ENCODE data around the gene CSNK2A2. TPM values are rescaled to one million over a fixed set of nuclear protein-coding genes. Genes with fewer than 3 reads are reported as not detected.

The CSNK2A2 gene
- total and polyA plus RNA-seq, 9 of the 15 experiments (the other 6 are each of a cell fraction or from before 2014, with no cell fraction given) = 20.8 to 109 (median 44.7) TPM

GRCh38 chr16:58109881-58110280, 88.0 kb downstream of the CSNK2A2 start (continued):
- TF ChIP-seq FOXM1 (IDR thresholded peaks at IDR 0.05; ENCODE audit: low read depth) (no peak), FOXM1 (CRISPR knock-in tag; IDR thresholded peaks at IDR 0.05; ENCODE audit: low read depth) (no peak), NCOA6 (IDR thresholded peaks at IDR 0.05) (no peak), ZNF609 (CRISPR knock-in tag; IDR thresholded peaks at IDR 0.05; ENCODE audit: borderline replicate concordance) (no peak), ZNF174 (CRISPR knock-in tag; IDR thresholded peaks at IDR 0.05) (no peak), CBX3 (IDR thresholded peaks at IDR 0.05; ENCODE audit: borderline replicate concordance in 1 of 2, low read length in 2 of 2) (no peak)

GRCh38 chr16:58109330-58109729, 88.6 kb downstream of the CSNK2A2 start:
- H3K4me3 ChIP-seq = no peak overlapping the region
- 34% methylated on average over 8 of the region's 8 CpGs for WGBS (ENCODE audit: insufficient coverage, low coverage, missing lambda C conversion rate)
- in situ Hi-C loops (cut with MboI) = no loop called here
- H3K27me3 ChIP-seq (ENCODE audit: control insufficient read depth in 2 of 2, insufficient read depth in 2 of 2, low read length in 2 of 2) = no peaks in the 10 kb centered on the region; a peak in 1 of 5 replicates
- ChIA-PET POLR2A (interaction anchor here (0.8 to 1.7 kb wide), 2 partner anchors 10 to 75 kb away, joined by 3 to 4 read pairs; no protein-coding TSS in a partner anchor), CTCF (ENCODE audit: low intra/inter-chr PET ratio) (no interaction called here)
- no peak overlapping the region for H3K9ac ChIP-seq (ENCODE audit: insufficient read depth in 1 of 2, low read depth in 2 of 2, low read length in 2 of 2)
- no TSS peak for BruUV-seq (replicated peaks)
- ATAC-seq (no peak), FAIRE-seq (no peak), DNase-seq (ENCODE audit: extremely low read depth in 1 of 4, low spot score in 3 of 4) (no peak)
- no peaks in the 10 kb centered on the region for H4K20me1 ChIP-seq (replicated peaks; ENCODE audit: control insufficient read depth, insufficient read depth, low read length)
- H3K79me2 ChIP-seq (ENCODE audit: control insufficient read depth, insufficient read depth, low read length) = no peaks in the 10 kb centered on the region
- H2AFZ ChIP-seq (ENCODE audit: low read depth, low read length) = no peak overlapping the region
- intact Hi-C loops (cut with micrococcal nuclease) = no loop called here
- H3K9me3 ChIP-seq (replicated peaks; ENCODE audit: control insufficient read depth, insufficient read depth, low read depth, low read length) = no peaks in the 10 kb centered on the region
- no peaks in the 10 kb centered on the region for H3K9me1 ChIP-seq (ENCODE audit: control insufficient read depth, insufficient read depth, low read length)
- H3K4me2 ChIP-seq (ENCODE audit: insufficient read depth, low read length) = no peak overlapping the region
- no peak overlapping the region for H3K27ac ChIP-seq (ENCODE audit: extremely low read depth, low read depth, low read length)
- H3K4me1 ChIP-seq (replicated peaks in 1 of 2; ENCODE audit: control insufficient read depth in 2 of 2, insufficient read depth in 2 of 2, low read length in 2 of 2) = no peaks in the 10 kb centered on the region; a peak in 1 of 5 replicates
- H3K36me3 ChIP-seq (ENCODE audit: control insufficient read depth, insufficient read depth, low read length) = peaks cover 17% of the 10 kb centered on the region
- TF ChIP-seq BRD9 (IDR thresholded peaks at IDR 0.05; ENCODE audit: low read depth, partially characterized antibody) (no peak), NR2F6 (CRISPR knock-in tag; IDR thresholded peaks at IDR 0.05) (no peak), KDM5B (IDR thresholded peaks at IDR 0.05; ENCODE audit: insufficient replicate concordance, low read depth, low read length) (no peak), ZNF699 (CRISPR knock-in tag; IDR thresholded peaks at IDR 0.05; ENCODE audit: insufficient replicate concordance) (no peak), CHD2 (IDR thresholded peaks at IDR 0.05; ENCODE audit: low read depth, low read length) (no peak), SIX5 (IDR thresholded peaks at IDR 0.05; ENCODE audit: borderline replicate concordance in 1 of 2, insufficient read depth in 1 of 2, low read depth in 1 of 2, low read length in 2 of 2) (no peak), PRPF4 (IDR thresholded peaks at IDR 0.05; ENCODE audit: insufficient read depth, low read depth, low read length, poor library complexity, severe bottlenecking) (no peak), THAP7 (CRISPR knock-in tag; IDR thresholded peaks at IDR 0.05) (no peak), ZNF165 (CRISPR knock-in tag; IDR thresholded peaks at IDR 0.05; ENCODE audit: borderline replicate concordance) (no peak), ZBED1 (IDR thresholded peaks at IDR 0.05) (no peak), ZNF316 (IDR thresholded peaks at IDR 0.05) (no peak), NFXL1 (CRISPR knock-in tag; IDR thresholded peaks at IDR 0.05) (no peak)

All from K562 (cell line).